Sigmoid colon (tissue), 7 donors: Measurements from ENCODE around the gene ABLIM3. TPM values are rescaled to one million over a fixed set of nuclear protein-coding genes. Genes with fewer than 3 reads are reported as not detected.

Source experiments
- DNase-seq: peaks from one replicate; pipeline ENCODE4 v3.0.0-alpha.2; 2019
- H3K27ac ChIP-seq, 4 donors: fragments of 200-600 bp; sonication (generic); one replicate each; pipeline ENCODE4 v1.5.1; 2016 to 2019; ENCODE audit warnings: mild to moderate bottlenecking in 1 of 4
- H3K27me3 ChIP-seq, 3 donors: fragments of 200-600 bp; sonication (generic); one replicate each; pipeline ENCODE4 v1.5.1; 2019; ENCODE audit warnings: mild to moderate bottlenecking in 1 of 3
- H3K36me3 ChIP-seq, 4 donors: fragments of 200-600 bp; sonication (generic); one replicate each; pipeline ENCODE4 v1.5.1; 2016 to 2019
- H3K4me1 ChIP-seq, 4 donors: fragments of 200-600 bp; sonication (generic); one replicate each; pipeline ENCODE4 v1.5.1; 2017 to 2019
- H3K4me3 ChIP-seq, 4 donors: fragments of 200-600 bp; sonication (generic); one replicate each; pipeline ENCODE4 v1.5.1; 2017 to 2019; ENCODE audit warnings: mild to moderate bottlenecking in 2 of 4, moderate library complexity in 1 of 4
- H3K9me3 ChIP-seq, 4 donors: fragments of 200-600 bp in 3 of 4; sonication (generic) in 3 of 4; one replicate each; pipeline versions ENCODE4 v1.5.1 to v1.6.1; 2013 to 2019
- CTCF ChIP-seq, 4 experiments: fragments of 450-650 bp in 3 of 4; fragments of 200-600 bp in 1 of 4; IDR thresholded peaks; one replicate each; pipeline ENCODE4 v1.5.1; 2016 to 2019; ENCODE audit warnings: antibody characterized with exemption in 4 of 4, mild to moderate bottlenecking in 3 of 4, moderate library complexity in 2 of 4
- EP300 ChIP-seq, 4 donors: sonication (generic); formaldehyde crosslinking; IDR thresholded peaks; one replicate each; pipeline ENCODE4 v1.6.1; 2017; ENCODE audit warnings: antibody characterized with exemption in 4 of 4
- POLR2A ChIP-seq, 2 donors: fragments of 450-650 bp; IDR thresholded peaks; one replicate each; pipeline ENCODE4 v1.6.1; 2016; ENCODE audit warnings: antibody characterized with exemption in 2 of 2, mild to moderate bottlenecking in 2 of 2, moderate library complexity in 2 of 2
- POLR2AphosphoS5 ChIP-seq, 4 donors: sonication (generic); formaldehyde crosslinking; IDR thresholded peaks; one replicate each; pipeline ENCODE4 v1.6.1; 2017; ENCODE audit warnings: antibody characterized with exemption in 4 of 4
- WGBS, 2 donors: extraction: QIAGEN DNeasy Blood & Tissue Kit; methylation state at CpG; one replicate each; pipeline ENCODE4 v1.1.7; 2013; 5-methylcytosine and 5-hydroxymethylcytosine counted together
- intact Hi-C: fragments of 100-400 bp; cut with DNase I; formaldehyde crosslinking; loops from one replicate; pipeline ENCODE4 v1.15.1; 2023
- polyA plus RNA-seq, 3 donors: library from polyadenylated mRNA; stranded (reverse); fragments of 200-250 nt; gene quantifications; one replicate each; pipeline ENCODE4 v1.2.3, GENCODE V29; 2013
- total RNA-seq, 4 donors: library from RNA; depleted of rRNA; stranded (reverse); fragments of >200 nt; gene quantifications; one replicate each; pipeline ENCODE4 v1.1.0, GENCODE V29; 2016
- donor health status: healthy with polysubstance abuse.
- donor health status: Bipolar disorder and iron deficiency.
- donor health status: healthy.

The ABLIM3 gene
- total and polyA plus RNA-seq, 7 donors, result 5.8 to 19.9 (median 11.4) TPM

GRCh38 chr5:149298163-149298562, 156.9 kb downstream of the ABLIM3 start:
- no peaks in the 10 kb centered on the region for H3K9me3 ChIP-seq
- TF ChIP-seq POLR2AphosphoS5 (IDR thresholded peaks at IDR 0.05) (no peak), EP300 (IDR thresholded peaks at IDR 0.05) (no peak), CTCF (IDR thresholded peaks at IDR 0.05) (no peak), POLR2A (IDR thresholded peaks at IDR 0.05) (no peak)
- H3K27ac ChIP-seq, result no peak overlapping the region
- WGBS, 2 donors, result 17 to 58% methylated on average over 1 of the region's 1 CpG
- no peaks in the 10 kb centered on the region for H3K27me3 ChIP-seq
- no peaks in the 10 kb centered on the region for H3K36me3 ChIP-seq
- no peak for DNase-seq
- intact Hi-C loops, result no loop called here
- no peak overlapping the region for H3K4me3 ChIP-seq
- no peaks in the 10 kb centered on the region for H3K4me1 ChIP-seq

GRCh38 chr5:149298842-149299404, 157.6 kb downstream of the ABLIM3 start:
- TF ChIP-seq POLR2AphosphoS5 (IDR thresholded peaks at IDR 0.05), result peak; percentile 30 to 47 (median 38)
- no peak for TF ChIP-seq POLR2A (IDR thresholded peaks at IDR 0.05)
- Histone ChIP-seq H3K36me3 (no peaks in the 10 kb centered on the region), H3K4me1 (no peaks in the 10 kb centered on the region), H3K4me3 (no peak overlapping the region), H3K27me3 (no peaks in the 10 kb centered on the region), H3K27ac (peak overlapping the region in 1 of 4 donors; percentile 49), H3K9me3 (no peaks in the 10 kb centered on the region)
- WGBS, 2 donors, result 53 to 74% methylated on average over 11 of the region's 11 CpGs
- intact Hi-C loops, result no loop called here
- DNase-seq, result no peak

- Histone ChIP-seq H3K4me1 (no peaks in the 10 kb centered on the region), H3K36me3 (no peaks in the 10 kb centered on the region), H3K4me3 (no peak overlapping the region), H3K9me3 (no peaks in the 10 kb centered on the region), H3K27ac (peak overlapping the region in 1 of 4 donors; percentile 49), H3K27me3 (no peaks in the 10 kb centered on the region)
- WGBS, 2 donors, result 58 to 74% methylated on average over 14 of the region's 14 CpGs
- no peak for DNase-seq
- intact Hi-C loops, result no loop called here
- no peak for TF ChIP-seq EP300 (IDR thresholded peaks at IDR 0.05)
- TF ChIP-seq POLR2A (IDR thresholded peaks at IDR 0.05), result no peak
- no peak for TF ChIP-seq POLR2AphosphoS5 (IDR thresholded peaks at IDR 0.05)
- no peak for TF ChIP-seq CTCF (IDR thresholded peaks at IDR 0.05)
Observed at GRCh38 chr5:149299451-149300054, 158.3 kb downstream of the ABLIM3 start.

DNA sequence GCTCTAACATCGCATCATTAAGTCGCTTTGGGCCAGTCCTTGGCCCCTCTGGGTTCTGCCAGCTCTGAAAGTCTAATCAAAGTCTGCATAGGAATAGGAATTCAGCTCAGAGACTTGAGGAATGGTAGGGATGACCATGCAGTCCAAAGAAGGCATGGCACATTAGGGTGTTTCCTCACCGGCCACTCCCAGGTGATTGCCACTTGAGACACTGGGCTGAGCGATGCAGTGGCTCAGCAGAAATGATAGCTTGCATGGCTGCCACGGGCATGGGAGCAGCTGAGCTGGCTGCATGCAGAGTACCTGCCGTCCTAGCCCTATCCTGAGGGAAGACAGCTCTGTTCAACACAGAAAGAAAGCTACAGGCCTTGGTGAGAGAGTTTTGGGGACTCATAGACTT, 159.1 kb downstream of the ABLIM3 start:
- Histone ChIP-seq H3K27ac (no peak overlapping the region), H3K4me3 (no peak overlapping the region), H3K36me3 (no peaks in the 10 kb centered on the region), H3K9me3 (no peaks in the 10 kb centered on the region), H3K27me3 (no peaks in the 10 kb centered on the region), H3K4me1 (no peaks in the 10 kb centered on the region)
- no peak for DNase-seq
- TF ChIP-seq EP300 (IDR thresholded peaks at IDR 0.05) (no peak), POLR2A (IDR thresholded peaks at IDR 0.05) (no peak), CTCF (IDR thresholded peaks at IDR 0.05) (no peak), POLR2AphosphoS5 (IDR thresholded peaks at IDR 0.05) (no peak)
- 77 to 91% methylated on average over 6 of the region's 6 CpGs for WGBS, 2 donors
- intact Hi-C loops, result no loop called here

- no peaks in the 10 kb centered on the region for H3K4me1 ChIP-seq
- intact Hi-C loops, result no loop called here
- no peaks in the 10 kb centered on the region for H3K36me3 ChIP-seq
- H3K27me3 ChIP-seq, result no peaks in the 10 kb centered on the region
- H3K27ac ChIP-seq, result no peak overlapping the region
- WGBS, 2 donors, result 92 to 93% methylated on average over 13 of the region's 13 CpGs
- TF ChIP-seq CTCF (IDR thresholded peaks at IDR 0.05) (no peak), POLR2A (IDR thresholded peaks at IDR 0.05) (no peak), EP300 (IDR thresholded peaks at IDR 0.05) (no peak), POLR2AphosphoS5 (IDR thresholded peaks at IDR 0.05) (no peak)
- no peaks in the 10 kb centered on the region for H3K9me3 ChIP-seq
- H3K4me3 ChIP-seq, result no peak overlapping the region
- no peak for DNase-seq
Observed at GRCh38 chr5:149301049-149301743, 159.9 kb downstream of the ABLIM3 start.
